ENCODE data around the gene SLC25A1. TPM values are rescaled to one million over a fixed set of nuclear protein-coding genes. Genes with fewer than 3 reads are reported as not detected.

SLC25A1 gene
- polyA plus RNA-seq, 2 of the 4 experiments (the other 2 are of a cell fraction), result 11.4 to 60.1 TPM

DNA sequence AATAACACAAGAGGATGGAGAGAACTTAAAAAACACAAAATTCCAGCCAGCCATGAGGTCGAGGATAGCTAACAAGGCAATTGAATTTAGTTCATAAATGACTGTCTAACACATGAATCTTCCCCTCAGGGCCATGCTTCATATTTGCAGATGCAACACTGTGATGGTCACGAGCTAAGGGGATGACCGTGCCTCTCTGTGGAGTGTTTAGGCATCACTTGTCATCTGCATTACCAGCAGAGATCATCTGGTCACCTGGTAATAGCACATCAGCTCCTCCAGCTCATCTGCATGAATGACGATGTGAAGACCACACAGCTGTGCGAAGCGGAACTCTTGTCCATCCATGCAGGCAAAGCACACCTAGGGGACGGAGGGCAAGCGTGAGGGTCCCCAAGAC is 20.9 kb upstream of the SLC25A1 start (continued):
- TF ChIP-seq, protein P1, sequence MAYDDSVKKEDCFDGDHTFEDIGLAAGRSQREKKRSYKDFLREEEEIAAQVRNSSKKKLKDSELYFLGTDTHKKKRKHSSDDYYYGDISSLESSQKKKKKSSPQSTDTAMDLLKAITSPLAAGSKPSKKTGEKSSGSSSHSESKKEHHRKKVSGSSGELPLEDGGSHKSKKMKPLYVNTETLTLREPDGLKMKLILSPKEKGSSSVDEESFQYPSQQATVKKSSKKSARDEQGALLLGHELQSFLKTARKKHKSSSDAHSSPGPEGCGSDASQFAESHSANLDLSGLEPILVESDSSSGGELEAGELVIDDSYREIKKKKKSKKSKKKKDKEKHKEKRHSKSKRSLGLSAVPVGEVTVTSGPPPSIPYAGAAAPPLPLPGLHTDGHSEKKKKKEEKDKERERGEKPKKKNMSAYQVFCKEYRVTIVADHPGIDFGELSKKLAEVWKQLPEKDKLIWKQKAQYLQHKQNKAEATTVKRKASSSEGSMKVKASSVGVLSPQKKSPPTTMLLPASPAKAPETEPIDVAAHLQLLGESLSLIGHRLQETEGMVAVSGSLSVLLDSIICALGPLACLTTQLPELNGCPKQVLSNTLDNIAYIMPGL (CRISPR knock-in tag; IDR thresholded peaks at IDR 0.05; ENCODE audit: borderline replicate concordance), result no peak
- TF ChIP-seq RFX5 (IDR thresholded peaks at IDR 0.05), result no peak

DNA sequence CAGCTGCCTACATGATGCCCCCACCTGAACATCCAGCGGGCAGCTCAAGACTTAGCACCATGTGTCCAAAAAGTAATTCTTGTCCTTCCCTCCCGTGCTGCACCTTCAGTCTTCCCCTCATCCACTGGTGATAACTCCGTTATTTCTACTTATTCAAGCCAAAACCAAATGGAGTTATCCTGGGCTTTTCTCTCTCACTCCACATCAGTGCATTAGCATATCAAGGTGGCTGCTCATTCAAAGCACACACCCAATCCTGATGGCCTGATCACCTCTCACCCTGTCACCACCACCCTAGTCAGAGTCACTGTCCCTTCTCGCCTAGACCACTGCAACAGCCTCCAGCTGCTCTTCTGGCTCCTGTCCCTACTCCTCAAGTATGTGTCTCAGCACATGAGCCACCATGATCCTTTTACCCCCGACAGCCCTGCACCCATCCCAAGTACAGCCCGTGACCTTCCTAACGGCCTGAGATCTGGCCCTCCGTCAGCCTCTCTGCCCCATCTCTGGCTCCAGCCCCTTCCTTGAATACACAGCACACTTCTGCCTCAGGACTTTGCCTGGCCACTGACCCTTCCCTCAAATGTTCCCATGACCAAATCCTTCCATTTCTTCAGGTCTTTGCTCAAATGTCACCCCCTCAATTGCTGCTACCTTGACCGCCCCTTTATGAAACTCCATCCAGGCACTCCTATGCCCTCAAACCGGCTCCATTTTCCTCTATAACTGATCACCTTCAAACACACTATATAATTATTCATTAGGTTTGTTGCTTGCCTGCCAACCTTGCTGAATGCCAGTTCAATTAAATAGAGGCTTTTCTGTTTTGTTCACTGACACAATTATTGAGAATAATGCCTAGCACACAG is 19.7 kb upstream of the SLC25A1 start:
- TF ChIP-seq POLR2A (IDR thresholded peaks at IDR 0.05; ENCODE audit: low read length) (no peak), RNF2 (IDR thresholded peaks at IDR 0.05; ENCODE audit: borderline replicate concordance, low read depth) (no peak), EP300 (IDR thresholded peaks at IDR 0.05) (no peak), PHF8 (IDR thresholded peaks at IDR 0.05; ENCODE audit: borderline replicate concordance, low read depth) (no peak)
- WGBS (ENCODE audit: missing lambda C conversion rate), result 85% methylated on average over 10 of the region's 10 CpGs
- CTCF ChIA-PET, result interaction anchor here (0.6 to 2.8 kb wide), 2 partner anchors 14 to 813 kb away, joined by 3 to 7 read pairs; no protein-coding TSS in a partner anchor
- DNase-seq (ENCODE audit: low read depth in 1 of 2, low spot score in 1 of 2) (no peak), ATAC-seq (no peak), FAIRE-seq (no peak)
- Histone ChIP-seq H3K27ac (no peak overlapping the region), H3K9me3 (no peaks in the 10 kb centered on the region), H3K4me3 (no peak overlapping the region), H3K4me1 (no peaks in the 10 kb centered on the region), H3K4me2 (no peak overlapping the region)
- POLR2A ChIA-PET, result no interaction called here

DNA sequence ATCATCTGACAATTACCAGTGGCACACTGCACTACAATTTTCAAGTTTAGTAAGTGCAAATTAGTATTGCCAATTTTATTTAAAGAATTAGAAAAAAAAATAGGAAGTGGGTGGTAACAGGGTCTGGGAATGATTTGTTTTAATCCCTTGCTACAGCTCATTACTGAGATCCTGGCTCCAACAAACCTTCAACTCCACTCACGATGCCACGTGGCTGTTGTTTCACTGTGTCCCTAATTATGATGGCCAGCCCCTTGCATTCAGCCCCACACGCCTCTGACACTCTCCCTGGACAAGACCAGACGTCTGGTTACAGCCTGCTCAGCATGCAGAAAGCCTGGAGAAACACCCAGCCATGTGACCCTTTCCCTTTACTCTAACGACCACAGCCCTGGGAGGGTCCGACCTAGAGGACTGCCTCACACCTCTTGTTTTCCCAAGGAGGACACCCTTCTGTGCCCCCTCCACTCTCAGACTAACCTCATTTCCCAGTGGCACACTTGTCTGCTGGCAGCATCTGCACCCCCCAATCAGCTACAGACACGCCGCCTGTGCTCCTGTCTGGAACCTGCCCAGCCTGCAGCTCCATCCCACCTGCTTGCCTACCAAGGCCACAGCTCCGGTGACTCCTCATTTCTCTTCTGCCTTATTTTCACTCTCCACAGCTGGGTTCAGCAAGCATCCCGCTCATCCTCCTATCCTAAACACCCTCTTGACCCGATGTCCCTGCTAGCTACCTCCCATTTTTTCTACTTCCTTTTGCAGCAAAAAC is 18.5 kb upstream of the SLC25A1 start:
- H3K9me3 ChIP-seq, result no peaks in the 10 kb centered on the region
- TF ChIP-seq, protein P2, sequence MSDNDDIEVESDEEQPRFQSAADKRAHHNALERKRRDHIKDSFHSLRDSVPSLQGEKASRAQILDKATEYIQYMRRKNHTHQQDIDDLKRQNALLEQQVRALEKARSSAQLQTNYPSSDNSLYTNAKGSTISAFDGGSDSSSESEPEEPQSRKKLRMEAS (IDR thresholded peaks at IDR 0.05), result no peak
- no peak for TF ChIP-seq MAFK (IDR thresholded peaks at IDR 0.05; ENCODE audit: partially characterized antibody)
- TF ChIP-seq, protein P3, sequence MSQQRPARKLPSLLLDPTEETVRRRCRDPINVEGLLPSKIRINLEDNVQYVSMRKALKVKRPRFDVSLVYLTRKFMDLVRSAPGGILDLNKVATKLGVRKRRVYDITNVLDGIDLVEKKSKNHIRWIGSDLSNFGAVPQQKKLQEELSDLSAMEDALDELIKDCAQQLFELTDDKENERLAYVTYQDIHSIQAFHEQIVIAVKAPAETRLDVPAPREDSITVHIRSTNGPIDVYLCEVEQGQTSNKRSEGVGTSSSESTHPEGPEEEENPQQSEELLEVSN (IDR thresholded peaks at IDR 0.05; ENCODE audit: borderline replicate concordance, low read depth), result no peak
- no peak overlapping the region for H3K4me2 ChIP-seq
- FAIRE-seq, result no peak
- no peak overlapping the region for H3K27ac ChIP-seq
- no peak overlapping the region for H3K4me3 ChIP-seq
- no peaks in the 10 kb centered on the region for H3K4me1 ChIP-seq
- ATAC-seq, result no peak
- no peak for DNase-seq (ENCODE audit: low read depth in 1 of 2, low spot score in 1 of 2)
- POLR2A ChIA-PET, result no interaction called here
- 86% methylated on average over 11 of the region's 11 CpGs for WGBS (ENCODE audit: missing lambda C conversion rate)
- CTCF ChIA-PET, result interaction anchor here (0.6 to 1.6 kb wide), 2 partner anchors 18 to 814 kb away, joined by 3 to 4 read pairs; no protein-coding TSS in a partner anchor

DNA sequence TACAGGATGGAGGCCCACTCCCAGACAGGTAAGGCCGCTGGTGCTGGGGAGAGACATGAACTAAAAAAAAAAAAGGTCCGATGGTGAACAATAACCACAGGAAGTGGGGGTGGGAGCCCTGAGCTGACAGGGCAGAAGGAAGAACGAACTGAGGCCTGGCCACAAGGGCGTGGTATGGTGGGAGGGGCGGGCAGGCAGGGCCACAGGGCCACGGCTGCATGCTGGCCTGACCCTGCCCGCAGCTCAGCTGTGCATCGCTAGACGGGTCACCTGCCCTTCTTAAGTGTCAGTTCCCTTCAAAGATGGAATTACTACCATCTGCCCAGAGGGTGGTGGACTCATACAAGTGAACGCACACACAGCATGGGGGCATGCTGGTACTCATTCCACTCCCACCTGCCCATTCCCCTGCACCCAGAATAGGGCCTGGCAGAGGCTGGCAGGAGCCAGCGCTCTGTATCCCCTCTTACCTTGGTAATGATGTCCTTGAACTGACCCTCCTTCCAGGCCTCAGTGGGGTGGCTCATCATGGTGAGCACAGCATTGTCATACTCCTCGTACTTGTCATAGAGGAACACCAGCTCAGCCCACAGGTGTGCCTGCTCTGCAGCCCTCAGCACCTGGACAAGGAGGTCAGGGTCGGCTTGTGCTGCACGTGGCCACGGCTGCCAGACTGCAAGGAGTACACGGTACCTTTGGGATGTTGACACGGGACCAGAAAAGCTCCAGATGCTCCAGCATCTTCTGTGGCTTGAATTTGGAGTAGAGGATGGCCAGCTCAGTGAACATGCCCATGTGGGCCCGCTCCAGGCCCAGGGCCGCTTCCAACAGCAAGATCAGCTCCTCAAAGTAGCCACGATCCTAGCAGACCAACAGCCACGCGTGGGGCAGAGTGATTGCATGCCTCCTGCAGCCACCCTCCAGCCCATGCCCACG is 17.5 kb upstream of the SLC25A1 start:
- ChIA-PET POLR2A (no interaction called here), CTCF (interaction anchor here (1.6 kb wide), 1 partner anchor 17 kb away, joined by 4 read pairs; no protein-coding TSS in a partner anchor)
- no peaks in the 10 kb centered on the region for H3K9me3 ChIP-seq
- ATAC-seq, result no peak
- TF ChIP-seq PHF8 (IDR thresholded peaks at IDR 0.05; ENCODE audit: borderline replicate concordance, low read depth) (no peak), RFX5 (IDR thresholded peaks at IDR 0.05) (no peak), NR3C1 (IDR thresholded peaks at IDR 0.05) (no peak), CHD2 (IDR thresholded peaks at IDR 0.05; ENCODE audit: low read length, partially characterized antibody) (no peak), RNF2 (IDR thresholded peaks at IDR 0.05; ENCODE audit: borderline replicate concordance, low read depth) (no peak), CBX2 (IDR thresholded peaks at IDR 0.05; ENCODE audit: borderline replicate concordance, low read depth) (no peak), ZNF302 (CRISPR knock-in tag; IDR thresholded peaks at IDR 0.05) (no peak), EHMT2 (IDR thresholded peaks at IDR 0.05; ENCODE audit: low read depth) (no peak), JUNB (IDR thresholded peaks at IDR 0.05) (no peak)
- TF ChIP-seq, protein P4, sequence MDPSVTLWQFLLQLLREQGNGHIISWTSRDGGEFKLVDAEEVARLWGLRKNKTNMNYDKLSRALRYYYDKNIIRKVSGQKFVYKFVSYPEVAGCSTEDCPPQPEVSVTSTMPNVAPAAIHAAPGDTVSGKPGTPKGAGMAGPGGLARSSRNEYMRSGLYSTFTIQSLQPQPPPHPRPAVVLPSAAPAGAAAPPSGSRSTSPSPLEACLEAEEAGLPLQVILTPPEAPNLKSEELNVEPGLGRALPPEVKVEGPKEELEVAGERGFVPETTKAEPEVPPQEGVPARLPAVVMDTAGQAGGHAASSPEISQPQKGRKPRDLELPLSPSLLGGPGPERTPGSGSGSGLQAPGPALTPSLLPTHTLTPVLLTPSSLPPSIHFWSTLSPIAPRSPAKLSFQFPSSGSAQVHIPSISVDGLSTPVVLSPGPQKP (IDR thresholded peaks at IDR 0.05; ENCODE audit: low read depth, low read length), result no peak
- no peak overlapping the region for H3K4me2 ChIP-seq
- no peaks in the 10 kb centered on the region for H3K4me1 ChIP-seq
- no peak for FAIRE-seq
- WGBS (ENCODE audit: missing lambda C conversion rate), result 90% methylated on average over 15 of the region's 23 CpGs
- no peak overlapping the region for H3K4me3 ChIP-seq
- H3K27ac ChIP-seq, result no peak overlapping the region
- no peak for DNase-seq (ENCODE audit: low read depth in 1 of 2, low spot score in 1 of 2)

Measured in A549 (cell line).